Measurements from ENCODE around the gene ACOT7.

Gene ACOT7

GRCh38 chr1:6245869-6246496, 147.6 kb downstream of the ACOT7 start:
- no peak for DNase-seq

- DNase-seq: peak; percentile 73
These were observed 148.3 kb downstream of the ACOT7 start for GRCh38 chr1:6245086-6245868.

DNA sequence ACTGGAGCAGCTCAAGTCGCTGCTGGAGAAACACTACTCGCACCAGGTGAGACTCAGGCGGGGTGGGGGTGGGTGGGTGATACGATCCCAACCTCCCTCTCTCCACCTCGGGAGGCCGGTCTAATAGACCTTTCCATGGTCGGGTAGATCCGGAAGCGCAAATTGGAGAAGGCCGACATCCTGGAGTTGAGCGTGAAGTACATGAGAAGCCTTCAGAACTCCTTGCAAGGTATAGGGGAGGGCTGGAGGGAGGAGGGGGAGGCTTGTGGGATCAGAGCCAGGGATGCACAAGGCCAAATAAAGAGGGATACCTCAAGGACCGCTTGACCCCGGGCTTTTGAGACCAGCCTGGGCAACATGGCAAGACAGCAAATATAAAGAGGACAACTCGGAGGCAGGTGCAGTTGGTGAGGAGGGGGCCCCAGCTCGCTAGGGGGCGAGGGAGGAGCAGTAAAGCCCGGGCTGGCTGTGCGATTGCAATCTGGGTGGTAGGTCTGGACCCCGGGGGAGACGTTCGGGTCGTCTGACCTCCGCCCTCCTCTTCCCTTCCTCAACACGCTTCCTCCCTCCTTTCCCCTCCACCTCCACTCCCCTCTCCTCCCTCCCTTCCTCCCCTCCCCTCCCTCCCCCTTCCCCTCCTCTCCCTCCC, 149.0 kb downstream of the ACOT7 start:
- DNase-seq: no peak

GRCh38 chr1:6243993-6244392, 149.6 kb downstream of the ACOT7 start, which contains the start of gene HES3:
Gene HES3, plus strand, starts transcription at chr1:6244179. Its CDS starts 187 bp downstream, at chr1:6244366.
- DNase-seq: no peak

- DNase-seq: no peak
These were observed 150.3 kb downstream of the ACOT7 start for GRCh38 chr1:6243053-6243834.

DNA sequence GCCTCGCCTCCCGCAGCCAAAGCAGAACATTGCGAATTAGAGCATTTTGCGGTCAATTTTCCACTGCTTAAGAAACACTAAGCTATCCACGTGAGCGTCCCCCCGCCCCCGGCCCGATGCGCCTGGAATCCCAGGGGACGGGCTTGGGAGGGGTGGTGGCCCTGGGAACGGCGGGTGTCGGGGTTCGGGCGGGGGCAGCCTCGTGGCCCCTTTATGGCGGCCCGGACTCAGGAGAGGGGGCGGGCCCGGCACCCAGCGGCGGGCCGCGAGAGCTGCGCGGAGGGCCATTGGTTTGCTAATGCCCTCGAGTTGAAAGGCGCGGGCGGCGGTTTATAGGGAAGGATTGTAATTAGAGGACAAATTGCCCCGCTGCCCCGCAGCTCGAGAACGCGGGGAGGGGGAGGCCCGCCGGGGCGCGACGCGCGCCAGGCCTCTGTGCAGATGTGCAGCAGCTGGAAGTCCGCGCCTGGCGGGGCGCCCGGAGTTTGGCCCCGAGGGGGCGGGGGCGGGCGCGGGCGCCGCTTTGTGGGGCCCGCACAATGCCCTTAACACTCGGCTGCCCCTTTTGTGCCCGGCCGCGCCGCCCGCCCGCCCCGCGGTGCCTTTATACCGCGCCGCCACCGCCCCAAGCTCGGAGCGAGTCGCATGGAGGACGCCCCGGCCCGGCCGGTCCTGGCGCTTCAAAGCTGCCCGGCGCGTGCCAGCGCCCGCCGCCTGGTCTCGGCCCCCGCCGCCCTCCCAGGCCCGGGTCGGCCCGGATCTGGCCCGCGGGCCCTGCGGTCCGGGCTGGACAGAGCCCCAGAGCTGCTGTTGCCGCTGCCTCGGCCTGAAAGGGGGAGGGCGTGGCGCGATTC, 151.5 kb downstream of the ACOT7 start:
- DNase-seq: no peak

- DNase-seq: no peak
These were observed 152.3 kb downstream of the ACOT7 start for GRCh38 chr1:6241107-6241886.

DNA sequence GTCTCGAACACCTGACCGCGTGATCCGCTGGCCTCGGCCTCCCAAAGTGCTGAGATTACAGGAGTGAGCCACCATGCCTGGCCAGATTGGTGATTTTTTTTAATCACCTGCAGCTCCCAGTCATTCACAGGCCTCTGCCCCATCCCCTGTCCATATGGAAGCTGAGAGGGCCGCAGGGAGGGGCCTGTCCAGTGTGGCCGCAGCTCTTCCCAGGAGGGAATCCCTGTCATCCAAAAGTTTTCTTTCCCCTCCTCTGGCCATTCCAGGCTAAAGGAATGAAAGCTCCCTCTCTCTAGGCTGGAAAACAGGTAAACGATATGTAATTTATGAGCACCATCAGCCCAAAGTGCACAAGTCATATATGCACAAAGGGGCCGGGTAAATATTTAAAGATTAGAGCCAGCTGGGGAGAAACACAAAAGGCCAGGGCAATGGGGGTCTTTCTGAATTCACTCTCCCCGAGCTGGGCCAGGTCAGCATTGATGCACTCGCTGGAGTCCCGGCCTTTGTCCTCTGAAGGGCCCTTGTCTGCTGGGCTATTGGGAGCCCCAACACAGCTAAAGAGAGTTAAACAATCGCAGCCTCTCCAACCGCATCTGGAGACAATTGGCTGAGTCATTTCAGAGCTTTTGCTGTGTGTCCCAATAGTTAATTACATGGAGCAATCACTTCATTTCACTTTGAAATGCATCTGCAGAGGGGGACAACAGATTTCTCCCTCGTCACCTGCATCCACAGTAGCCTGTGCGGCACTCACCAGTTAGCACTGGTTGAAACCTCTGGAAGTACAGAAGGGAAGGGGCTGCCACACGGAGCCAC, 153.4 kb downstream of the ACOT7 start:
- DNase-seq: peak; percentile 49

GRCh38 chr1:6239213-6239752, 154.3 kb downstream of the ACOT7 start:
- no peak for DNase-seq

GRCh38 chr1:6237093-6237492, 156.5 kb downstream of the ACOT7 start:
- DNase-seq: no peak

- no peak for DNase-seq
These were observed 158.3 kb downstream of the ACOT7 start for GRCh38 chr1:6235296-6235677.

DNA sequence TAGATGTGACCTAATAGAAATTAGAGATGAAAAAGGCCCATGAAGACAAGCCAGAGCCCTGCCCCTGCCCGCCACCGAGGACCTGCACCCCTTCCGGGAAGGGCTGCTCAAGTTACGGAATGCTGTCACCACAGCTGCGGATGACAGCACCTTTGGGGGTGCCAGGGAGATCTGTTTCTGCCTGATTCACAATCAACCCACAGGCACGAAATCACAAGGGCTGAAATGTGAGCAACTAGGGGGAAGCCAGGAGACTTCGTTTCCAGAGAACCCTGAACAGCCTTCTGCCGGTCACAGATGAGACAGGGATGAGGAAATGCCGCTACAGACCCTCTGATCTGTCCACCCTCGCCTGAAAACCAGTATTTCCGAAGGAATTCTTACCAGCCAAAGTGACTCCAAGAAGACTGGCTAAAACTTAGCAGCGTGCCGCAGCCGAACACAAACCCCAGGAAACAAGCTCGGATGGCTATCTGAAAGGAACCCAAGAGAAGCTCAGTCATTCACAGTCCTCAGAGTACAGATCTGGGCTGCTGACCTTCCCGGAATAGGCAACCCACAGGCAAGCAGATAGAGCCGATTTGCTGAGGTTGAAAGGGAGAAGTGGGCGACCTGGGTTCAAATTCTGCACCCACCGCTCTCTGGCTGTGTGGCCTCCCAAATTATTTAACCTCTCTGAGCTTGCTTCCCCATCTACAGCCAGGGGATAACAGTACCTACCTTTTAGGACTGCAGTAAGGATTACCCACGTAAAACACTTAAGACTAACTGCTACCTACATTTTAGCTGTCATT, 158.9 kb downstream of the ACOT7 start:
- no peak for DNase-seq

DNA sequence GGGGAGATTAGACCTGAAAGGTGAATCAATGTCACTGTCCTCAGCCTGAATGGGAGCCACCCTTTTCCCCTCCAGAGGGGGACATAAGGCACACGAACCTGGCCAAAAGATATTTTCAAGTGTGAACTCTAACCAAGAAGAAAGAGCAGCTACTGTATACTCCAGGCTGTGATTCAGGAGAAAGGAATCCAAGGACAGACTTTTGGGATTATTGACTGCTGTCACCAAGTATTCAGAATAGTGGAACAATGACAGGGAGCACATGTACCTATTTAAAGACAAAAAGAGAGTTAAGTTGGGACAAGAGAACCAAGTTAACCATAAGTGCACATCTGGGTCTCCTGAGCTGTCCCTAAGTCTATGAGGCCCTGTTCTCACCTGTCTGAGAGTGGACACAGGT, 160.2 kb downstream of the ACOT7 start:
- DNase-seq: no peak

DNA sequence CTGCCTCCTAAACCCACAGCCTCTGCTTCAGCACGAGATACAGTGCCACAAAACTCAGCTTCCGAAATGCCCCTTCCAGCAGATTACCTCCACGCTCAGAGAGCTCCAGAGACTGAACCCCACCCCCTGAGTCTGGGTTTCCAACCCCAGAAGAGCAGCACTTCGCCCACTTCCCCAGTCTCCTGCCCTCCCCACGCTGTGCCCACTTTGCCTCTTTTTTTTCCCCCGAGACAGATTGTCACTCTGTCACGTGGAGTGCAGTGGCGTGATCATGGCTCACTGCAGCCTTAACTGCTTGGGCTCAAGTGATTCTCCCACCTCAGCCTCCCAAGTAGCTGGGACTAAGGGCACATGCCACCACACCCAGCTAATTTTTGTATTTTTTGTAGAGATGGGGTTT, 167.9 kb downstream of the ACOT7 start:
- no peak for DNase-seq

- DNase-seq: no peak
These were observed 168.8 kb downstream of the ACOT7 start for GRCh38 chr1:6224718-6225117.

- DNase-seq: no peak
These were observed 169.9 kb downstream of the ACOT7 start for GRCh38 chr1:6223617-6224016.

- no peak for DNase-seq
These were observed 170.9 kb downstream of the ACOT7 start for GRCh38 chr1:6222636-6223035.

- DNase-seq: no peak
These were observed 172.3 kb downstream of the ACOT7 start for GRCh38 chr1:6221210-6221784.

DNA sequence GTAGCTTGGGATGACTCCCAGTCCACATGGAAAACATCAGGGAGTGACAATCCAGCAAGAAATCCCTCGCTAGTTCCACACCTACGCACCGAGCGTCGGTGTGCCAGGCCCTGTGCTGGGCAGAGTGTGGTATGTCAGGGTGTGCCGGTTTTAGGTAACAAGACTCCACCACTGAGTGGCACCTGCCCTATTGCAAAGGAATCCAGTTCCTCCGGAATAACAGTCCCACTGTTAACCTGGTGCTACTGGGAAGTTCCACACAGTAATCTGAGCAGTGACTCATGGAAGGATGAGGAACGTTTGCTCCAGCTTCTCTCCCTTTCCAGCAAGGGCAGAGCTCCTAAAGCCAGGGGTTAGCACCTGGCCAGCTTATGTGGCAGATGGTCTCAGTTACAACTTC, 173.3 kb downstream of the ACOT7 start:
- DNase-seq: no peak
